Measurements from ENCODE around the gene SLC66A3. TPM values are rescaled to one million over a fixed set of nuclear protein-coding genes. Genes with fewer than 3 reads are reported as not detected.

Gene SLC66A3
- total RNA-seq, 2 donors from 2014 or later: 18.8 to 20.8 TPM

- DNase-seq (no peak), ATAC-seq (no peak)
- H3K9me3 ChIP-seq (ENCODE audit: control insufficient read depth, low read length, poor library complexity, severe bottlenecking): no peaks in the 10 kb centered on the region
- Mint-ChIP-seq H3K27ac (no peak overlapping the region), H3K27me3 (no peaks in the 10 kb centered on the region), H3K36me3 (ENCODE audit: low read depth) (no peaks in the 10 kb centered on the region), H3K4me1 (peaks cover 22% of the 10 kb centered on the region), H3K4me3 (peak overlapping the region; percentile 52)
Measured at GRCh38 chr2:11128243-11128951, 26.9 kb upstream of the SLC66A3 start.

- peaks cover 18% of the 10 kb centered on the region for H3K4me1 Mint-ChIP-seq
- H3K27me3 Mint-ChIP-seq: no peaks in the 10 kb centered on the region
- no peaks in the 10 kb centered on the region for H3K9me3 ChIP-seq (ENCODE audit: control insufficient read depth, low read length, poor library complexity, severe bottlenecking)
- peak overlapping the region; percentile 54 for H3K27ac Mint-ChIP-seq
- DNase-seq (peak; percentile 68 to 82 (median 79)), ATAC-seq (peak; percentile 93)
- no peaks in the 10 kb centered on the region for H3K36me3 Mint-ChIP-seq (ENCODE audit: low read depth)
- H3K4me3 Mint-ChIP-seq: peak overlapping the region; percentile 78
Measured at GRCh38 chr2:11129598-11130449, 25.4 kb upstream of the SLC66A3 start.

GRCh38 chr2:11131166-11131920 lies 23.9 kb upstream of the SLC66A3 start:
- H3K9me3 ChIP-seq (ENCODE audit: control insufficient read depth, low read length, poor library complexity, severe bottlenecking): no peaks in the 10 kb centered on the region
- H3K4me1 Mint-ChIP-seq: peaks cover 23% of the 10 kb centered on the region
- DNase-seq: no peak
- peak overlapping the region; percentile 73 for H3K27ac Mint-ChIP-seq
- peaks cover 5% of the 10 kb centered on the region for H3K27me3 Mint-ChIP-seq
- H3K36me3 Mint-ChIP-seq (ENCODE audit: low read depth): peaks cover under 1% of the 10 kb centered on the region
- ATAC-seq: no peak
- peak overlapping the region; percentile 91 for H3K4me3 Mint-ChIP-seq

- Mint-ChIP-seq H3K27ac (peak overlapping the region; percentile 84), H3K4me1 (peaks cover 27% of the 10 kb centered on the region), H3K4me3 (peak overlapping the region; percentile 91), H3K27me3 (peaks cover 10% of the 10 kb centered on the region), H3K36me3 (ENCODE audit: low read depth) (peaks cover 5% of the 10 kb centered on the region)
- no peaks in the 10 kb centered on the region for H3K9me3 ChIP-seq (ENCODE audit: control insufficient read depth, low read length, poor library complexity, severe bottlenecking)
- ATAC-seq: no peak
- DNase-seq: no peak
Measured at GRCh38 chr2:11132036-11132671, 23.1 kb upstream of the SLC66A3 start.

- Mint-ChIP-seq H3K27ac (peak overlapping the region; percentile 84), H3K4me3 (peak overlapping the region; percentile 91), H3K4me1 (peaks cover 24% of the 10 kb centered on the region)
Measured at GRCh38 chr2:11133238-11133935, 21.9 kb upstream of the SLC66A3 start.

GRCh38 chr2:11133936-11134320 lies 21.3 kb upstream of the SLC66A3 start:
- H3K36me3 Mint-ChIP-seq (ENCODE audit: low read depth): peaks cover 5% of the 10 kb centered on the region
- DNase-seq (no peak), ATAC-seq (no peak)
- peaks cover 10% of the 10 kb centered on the region for H3K27me3 Mint-ChIP-seq
- H3K9me3 ChIP-seq (ENCODE audit: control insufficient read depth, low read length, poor library complexity, severe bottlenecking): no peaks in the 10 kb centered on the region
- H3K27ac Mint-ChIP-seq: no peak overlapping the region
- peak overlapping the region; percentile 21 for H3K4me3 Mint-ChIP-seq
- H3K4me1 Mint-ChIP-seq: peaks cover 22% of the 10 kb centered on the region

More at GRCh38 chr2:11133238-11133935, 21.9 kb upstream of the SLC66A3 start:
- H3K9me3 ChIP-seq (ENCODE audit: control insufficient read depth, low read length, poor library complexity, severe bottlenecking): no peaks in the 10 kb centered on the region
- DNase-seq (no peak), ATAC-seq (no peak)
- Mint-ChIP-seq H3K36me3 (ENCODE audit: low read depth) (peaks cover 5% of the 10 kb centered on the region), H3K27me3 (peaks cover 10% of the 10 kb centered on the region)

- Mint-ChIP-seq H3K36me3 (ENCODE audit: low read depth) (peaks cover 5% of the 10 kb centered on the region), H3K4me1 (peaks cover 22% of the 10 kb centered on the region), H3K27me3 (peaks cover 10% of the 10 kb centered on the region), H3K4me3 (no peak overlapping the region), H3K27ac (no peak overlapping the region)
- no peaks in the 10 kb centered on the region for H3K9me3 ChIP-seq (ENCODE audit: control insufficient read depth, low read length, poor library complexity, severe bottlenecking)
- ATAC-seq (no peak), DNase-seq (no peak)
Measured at GRCh38 chr2:11134349-11134748, 20.9 kb upstream of the SLC66A3 start.

- H3K4me3 Mint-ChIP-seq: no peak overlapping the region
- H3K27me3 Mint-ChIP-seq: peaks cover 33% of the 10 kb centered on the region
- H3K4me1 Mint-ChIP-seq: peaks cover 9% of the 10 kb centered on the region
- DNase-seq (no peak), ATAC-seq (no peak)
- H3K27ac Mint-ChIP-seq: no peak overlapping the region
- peaks cover 8% of the 10 kb centered on the region for H3K36me3 Mint-ChIP-seq (ENCODE audit: low read depth)
- no peaks in the 10 kb centered on the region for H3K9me3 ChIP-seq (ENCODE audit: control insufficient read depth, low read length, poor library complexity, severe bottlenecking)
Measured at GRCh38 chr2:11140492-11140891, 14.8 kb upstream of the SLC66A3 start.

- Mint-ChIP-seq H3K4me1 (peaks cover 4% of the 10 kb centered on the region), H3K27ac (no peak overlapping the region), H3K36me3 (ENCODE audit: low read depth) (peaks cover 9% of the 10 kb centered on the region), H3K4me3 (no peak overlapping the region), H3K27me3 (peaks cover 29% of the 10 kb centered on the region)
- no peaks in the 10 kb centered on the region for H3K9me3 ChIP-seq (ENCODE audit: control insufficient read depth, low read length, poor library complexity, severe bottlenecking)
- ATAC-seq: no peak
- no peak for DNase-seq
Measured at GRCh38 chr2:11141319-11141718, 13.9 kb upstream of the SLC66A3 start.

- ATAC-seq (no peak), DNase-seq (no peak)
- Mint-ChIP-seq H3K4me3 (no peak overlapping the region), H3K27me3 (peaks cover 23% of the 10 kb centered on the region), H3K36me3 (ENCODE audit: low read depth) (peaks cover 4% of the 10 kb centered on the region), H3K27ac (no peak overlapping the region), H3K4me1 (no peaks in the 10 kb centered on the region)
- H3K9me3 ChIP-seq (ENCODE audit: control insufficient read depth, low read length, poor library complexity, severe bottlenecking): no peaks in the 10 kb centered on the region
Measured at GRCh38 chr2:11142330-11142729, 12.9 kb upstream of the SLC66A3 start.

GRCh38 chr2:11142987-11143386 lies 12.3 kb upstream of the SLC66A3 start:
- ATAC-seq (no peak), DNase-seq (no peak)
- Mint-ChIP-seq H3K4me1 (no peaks in the 10 kb centered on the region), H3K27ac (no peak overlapping the region), H3K36me3 (ENCODE audit: low read depth) (peaks cover 4% of the 10 kb centered on the region), H3K4me3 (no peak overlapping the region), H3K27me3 (peaks cover 23% of the 10 kb centered on the region)
- H3K9me3 ChIP-seq (ENCODE audit: control insufficient read depth, low read length, poor library complexity, severe bottlenecking): no peaks in the 10 kb centered on the region

- H3K36me3 Mint-ChIP-seq (ENCODE audit: low read depth): peaks cover 4% of the 10 kb centered on the region
- ATAC-seq: no peak
- no peak overlapping the region for H3K4me3 Mint-ChIP-seq
- no peak overlapping the region for H3K27ac Mint-ChIP-seq
- no peak for DNase-seq
- H3K27me3 Mint-ChIP-seq: peaks cover 23% of the 10 kb centered on the region
- no peaks in the 10 kb centered on the region for H3K4me1 Mint-ChIP-seq
- H3K9me3 ChIP-seq (ENCODE audit: control insufficient read depth, low read length, poor library complexity, severe bottlenecking): no peaks in the 10 kb centered on the region
Measured at GRCh38 chr2:11144077-11144737, 11.1 kb upstream of the SLC66A3 start.

All from T-helper 17 cell (primary cell).